Stimulated activated CD4-positive, alpha-beta T cell treated with anti-CD3 and anti-CD28 coated beads, Interleukin-4, amount 100 ng/mL, for 1 hour (primary cell): ENCODE measurements around the gene P4HB.

Experiments
- DNase-seq: peaks from one replicate; pipeline ENCODE4 v3.0.0-alpha.2; 2020

The P4HB gene

DNA sequence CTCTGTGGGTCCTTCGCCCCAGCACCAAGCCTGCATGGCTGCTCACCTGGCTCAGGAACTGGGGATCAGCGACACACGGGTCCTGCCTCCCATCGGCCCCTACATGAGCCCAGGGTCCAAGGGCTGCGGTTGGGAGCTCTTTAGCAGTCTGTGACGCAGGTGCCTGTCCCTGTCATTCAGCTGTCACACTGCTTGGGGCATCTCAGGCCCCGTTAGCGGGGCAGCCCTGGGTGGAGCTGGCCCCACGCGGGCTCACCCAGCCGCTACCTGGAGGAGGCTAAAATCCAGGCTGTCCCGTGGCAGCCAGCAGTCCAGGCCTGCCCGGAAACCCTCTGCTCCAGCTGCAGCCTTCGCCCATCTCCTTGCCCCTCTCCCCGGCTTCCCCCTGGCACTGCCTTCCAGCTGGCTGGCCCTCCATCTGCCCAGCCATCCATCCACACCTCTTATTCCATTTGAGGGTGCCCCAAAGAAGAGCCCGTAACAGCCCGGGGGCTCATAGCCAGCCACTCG, 53.1 kb downstream of the P4HB start:
- no peak for DNase-seq

DNA sequence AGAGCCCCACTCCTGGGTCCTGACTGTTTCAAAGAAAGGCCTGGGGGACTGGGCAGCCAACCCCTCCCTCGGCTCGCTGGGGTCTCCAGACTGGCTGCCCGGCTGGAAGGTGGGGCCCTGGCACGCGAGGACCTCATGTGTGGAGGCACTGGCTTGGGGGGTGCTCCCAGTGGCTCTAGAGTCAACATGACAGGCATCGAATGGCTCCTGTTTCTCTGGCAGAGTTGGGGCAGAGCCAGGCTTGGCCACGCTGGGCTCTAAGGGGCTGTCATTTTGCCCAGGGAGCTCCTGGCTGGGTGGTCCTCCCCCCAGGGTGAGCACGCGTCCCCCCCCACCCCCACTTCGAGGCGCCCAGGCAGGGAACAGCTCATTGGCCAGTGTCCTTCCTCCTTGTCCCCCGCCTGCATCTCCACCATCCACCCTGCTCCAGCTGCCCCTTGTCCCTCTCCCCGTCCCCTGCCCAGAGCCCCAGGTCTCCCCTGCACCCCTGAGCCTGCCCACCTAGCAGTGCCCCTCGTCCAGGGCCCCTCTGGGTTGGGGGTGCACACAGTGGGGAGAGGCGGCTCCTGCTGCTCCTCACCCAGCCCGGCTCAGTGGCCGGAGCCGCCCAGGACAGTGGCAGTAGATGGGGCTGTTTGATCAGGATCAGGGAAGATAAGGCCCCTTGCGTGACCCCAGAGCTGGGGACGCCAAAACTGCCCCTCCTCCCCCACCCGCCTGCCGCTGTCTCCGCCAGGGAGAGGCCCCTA, 53.7 kb downstream of the P4HB start:
- DNase-seq, result no peak

DNA sequence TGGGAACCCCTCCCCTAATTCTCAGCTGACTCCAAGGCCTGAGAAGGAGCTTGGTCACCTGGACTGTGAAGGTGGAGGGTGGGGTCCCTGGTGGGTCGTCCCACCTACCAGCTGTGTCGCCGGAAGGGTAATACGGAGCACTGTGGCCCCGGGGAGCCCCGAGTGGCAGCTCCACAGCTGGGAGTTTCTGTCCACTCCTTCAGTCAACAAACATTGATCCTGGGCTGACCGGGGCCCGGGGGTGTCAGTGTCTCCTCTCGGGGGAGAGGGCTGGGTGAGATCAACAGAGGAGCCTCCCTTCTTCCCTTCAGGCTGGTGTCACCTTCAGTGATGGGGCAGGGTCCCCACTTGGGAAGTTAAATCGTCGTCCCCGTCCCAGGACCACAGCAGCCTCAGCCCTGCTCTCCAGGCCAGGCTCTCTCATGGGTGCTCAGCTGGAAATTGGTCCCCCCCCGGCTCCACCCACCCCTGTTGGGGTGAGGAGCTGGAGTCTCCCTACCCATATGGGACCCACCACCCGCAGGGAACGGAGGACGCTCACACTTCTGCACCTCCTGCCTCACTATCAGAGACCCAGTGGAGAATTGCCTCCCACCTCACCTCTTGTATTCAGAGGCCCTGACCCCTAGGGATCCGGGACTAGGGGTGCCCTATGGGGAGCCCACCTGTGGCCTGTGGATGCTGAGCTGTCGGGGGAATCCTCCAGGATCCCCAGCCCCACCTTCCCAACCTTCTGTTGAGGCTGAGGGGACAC, 54.5 kb downstream of the P4HB start:
- no peak for DNase-seq

DNA sequence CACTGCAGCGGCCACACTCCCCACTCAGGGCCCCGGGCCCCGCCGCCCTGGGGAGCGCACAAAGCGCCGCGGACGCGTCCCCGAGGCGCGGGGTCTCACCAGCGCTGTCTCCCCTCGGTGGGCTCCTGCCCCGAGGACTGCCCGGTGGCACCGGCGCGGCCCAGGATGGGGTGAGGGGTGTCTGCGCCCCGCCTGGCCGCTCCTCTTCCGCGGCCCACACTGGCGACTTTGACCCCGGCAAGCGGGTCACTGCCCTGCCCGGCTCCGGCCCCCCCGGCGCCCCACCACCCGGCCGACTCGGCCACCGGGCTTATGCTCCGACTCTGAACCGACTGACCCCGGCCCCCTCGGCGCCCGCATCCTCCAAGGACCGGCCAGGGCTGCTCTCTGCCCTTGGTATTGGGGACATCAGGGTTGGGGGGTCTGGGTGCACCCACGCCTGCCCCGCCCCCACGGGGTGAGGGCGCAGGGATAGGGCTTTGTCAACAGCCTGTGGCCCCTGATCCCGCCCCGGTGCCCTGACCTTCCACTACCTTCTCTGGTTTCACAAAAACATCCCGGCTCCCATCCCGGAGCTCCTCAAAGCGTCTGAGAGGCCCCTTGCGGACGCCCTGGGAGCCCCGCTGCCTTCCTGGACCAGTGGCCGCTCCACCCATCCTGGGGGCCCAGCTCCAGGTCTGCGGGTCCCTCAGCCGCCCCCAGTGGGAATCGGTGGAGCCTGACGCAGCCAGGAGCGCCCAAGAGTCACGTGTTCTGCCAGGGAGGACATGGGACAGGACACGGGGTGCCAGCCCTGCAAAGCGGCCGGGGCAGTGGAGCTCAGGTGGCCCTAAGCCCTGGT, 55.6 kb downstream of the P4HB start:
- DNase-seq, result no peak

DNA sequence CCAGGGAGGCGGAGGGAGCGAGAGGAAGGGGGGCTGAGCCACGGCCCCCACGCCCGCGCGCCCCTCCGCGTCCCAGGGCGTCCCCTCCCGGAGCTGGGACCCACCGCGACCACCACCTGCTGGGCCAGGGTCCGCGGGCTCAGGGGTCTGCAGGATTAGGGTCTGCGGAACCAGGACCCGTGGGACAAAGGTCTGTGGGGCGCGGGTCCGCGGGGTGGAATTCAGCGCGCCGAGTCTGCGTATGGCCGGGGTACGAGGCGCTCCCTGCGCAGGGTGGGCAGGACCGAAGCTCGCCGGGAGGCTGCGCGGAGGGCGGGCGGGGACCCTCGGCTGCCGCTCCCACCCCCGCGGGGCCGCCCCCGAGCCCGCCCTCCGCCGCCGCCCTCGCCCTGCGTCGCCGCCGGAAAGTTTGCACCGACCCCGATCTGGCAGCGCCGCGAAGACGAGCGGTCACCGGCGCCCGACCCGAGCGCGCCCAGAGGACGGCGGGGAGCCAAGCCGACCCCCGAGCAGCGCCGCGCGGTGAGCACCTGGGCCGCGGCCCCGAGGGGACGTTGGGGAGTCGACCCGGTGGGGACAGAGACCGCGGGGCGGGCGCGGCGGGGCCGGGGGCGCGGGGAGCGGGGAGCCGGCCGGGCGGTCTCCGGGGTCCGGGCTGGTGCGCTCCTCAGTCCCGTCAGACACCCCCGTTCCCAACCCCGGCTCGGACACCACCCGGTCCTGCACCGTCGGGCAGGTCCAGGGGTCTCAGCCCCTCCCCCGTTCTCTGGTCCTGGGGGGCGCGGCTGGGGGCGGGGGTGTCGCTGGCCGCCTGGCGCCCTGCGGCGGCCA, 56.4 kb downstream of the P4HB start, which contains the start of gene GCGR:
Gene GCGR (plus strand): TSS at position 423 of the 831 bp plus-strand sequence. CDS start 4,869 bp downstream, outside the sequence.
- no peak for DNase-seq

DNA sequence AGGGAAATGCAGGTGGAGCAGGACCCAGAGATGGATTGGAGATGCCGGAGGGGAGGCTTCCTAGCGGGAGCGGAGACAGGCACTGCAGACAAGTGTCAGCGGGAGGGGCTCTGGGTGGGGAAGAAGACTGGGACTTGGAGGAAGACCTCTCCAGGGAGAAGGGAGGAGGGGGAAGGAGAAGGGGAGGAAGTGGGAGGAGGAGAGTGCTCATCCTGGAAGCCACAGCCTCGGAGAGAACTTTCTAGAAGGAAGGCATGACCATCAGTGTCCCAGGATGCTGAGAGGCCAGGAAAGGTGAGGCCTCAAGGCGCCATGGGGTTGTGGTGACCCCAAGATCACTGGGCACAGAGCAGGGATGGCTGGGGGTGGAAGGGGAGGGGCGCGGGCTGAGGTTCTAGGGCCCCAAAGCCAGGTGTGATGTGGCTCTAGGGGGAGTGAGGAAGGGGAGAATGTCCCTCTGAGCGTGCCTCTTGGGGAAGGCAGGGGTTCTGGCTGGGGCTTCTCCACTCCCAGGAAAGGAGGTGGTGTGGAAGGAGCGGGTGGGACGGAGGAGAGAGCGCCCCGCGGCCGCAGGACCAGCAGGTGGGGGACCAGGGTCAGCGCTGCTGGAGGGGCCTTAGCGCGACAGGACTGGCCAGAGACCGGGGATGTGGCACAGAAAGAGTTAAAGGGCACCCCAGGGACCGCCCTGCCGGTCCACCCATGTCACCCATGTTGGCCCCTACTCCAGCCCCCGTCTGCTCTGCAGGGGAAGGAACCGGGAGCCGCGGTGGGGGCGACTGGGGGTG, 57.3 kb downstream of the P4HB start:
- no peak for DNase-seq

DNA sequence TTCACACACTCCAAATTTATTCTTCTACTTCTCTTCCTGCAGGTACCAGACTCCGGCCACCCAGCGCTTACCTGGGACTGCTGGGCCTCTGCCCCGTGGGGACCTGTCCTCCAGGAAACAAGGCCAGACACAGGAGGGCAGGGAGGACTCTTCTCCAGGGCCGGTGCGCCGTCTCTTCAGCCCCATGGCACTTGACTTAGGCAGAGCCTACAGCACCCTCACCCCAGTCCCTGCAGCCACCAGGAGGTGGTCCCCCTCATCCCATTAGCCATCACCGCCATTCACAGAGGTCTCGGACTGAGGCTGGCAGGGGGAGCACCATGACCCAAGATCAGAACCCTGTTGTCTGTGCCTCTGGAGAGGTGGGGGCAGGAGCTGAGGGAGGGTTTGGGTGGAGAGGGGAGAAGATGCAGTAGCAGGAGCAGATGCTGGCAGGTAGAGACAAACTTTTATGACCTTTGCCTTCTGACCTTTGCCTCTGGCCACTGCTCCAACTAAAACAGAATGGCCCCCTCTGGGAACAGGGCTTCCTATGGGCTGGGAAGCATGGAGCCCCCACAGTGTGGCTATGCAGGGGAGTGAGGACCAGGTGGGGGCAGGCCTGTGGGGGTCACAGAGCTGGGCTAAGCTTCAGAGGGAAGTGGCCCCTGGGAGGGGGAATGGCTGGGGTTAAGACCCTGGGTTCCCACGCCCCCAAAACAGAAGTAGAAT, 58.1 kb downstream of the P4HB start:
- no peak for DNase-seq

DNA sequence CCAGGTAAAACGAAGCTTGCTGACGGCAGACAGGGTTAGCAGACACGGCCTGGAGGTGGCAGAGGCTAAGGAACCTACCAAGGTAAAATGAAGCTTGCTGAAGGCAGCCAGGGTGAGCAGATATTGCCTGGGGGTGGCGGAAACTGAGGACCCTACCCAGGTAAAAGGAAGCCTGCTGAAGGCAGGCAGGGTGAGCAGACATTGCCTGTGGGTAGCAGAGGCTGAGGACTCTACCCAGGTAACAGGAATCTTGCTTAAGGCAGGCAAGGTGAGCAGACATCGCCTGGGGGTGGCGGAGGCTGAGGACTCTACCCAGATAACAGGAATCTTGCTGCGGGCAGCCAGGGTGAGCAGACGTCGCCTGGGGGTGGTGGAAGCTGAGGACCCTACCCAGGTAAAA, 59.0 kb downstream of the P4HB start:
- DNase-seq, result no peak

DNA sequence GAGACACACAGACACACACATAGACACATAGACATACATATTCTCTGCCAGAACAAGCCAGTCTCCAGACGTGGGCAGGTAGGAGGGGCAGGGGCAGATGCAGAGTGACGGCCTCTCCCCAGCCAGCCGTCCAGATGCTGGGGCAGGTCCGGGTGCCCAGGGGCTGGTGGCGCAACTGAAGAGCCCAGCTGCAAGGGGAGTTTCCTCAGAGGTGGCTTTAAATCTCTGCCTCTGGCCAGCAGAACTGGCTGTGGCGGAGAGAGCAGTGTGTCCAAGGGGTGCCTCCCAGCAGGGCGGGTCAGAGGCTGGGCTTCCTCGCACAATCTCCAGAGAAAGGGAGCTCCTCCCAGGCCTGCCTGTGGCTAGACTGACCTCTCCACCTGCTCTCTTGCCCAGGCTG, 65.8 kb downstream of the P4HB start:
- no peak for DNase-seq

DNA sequence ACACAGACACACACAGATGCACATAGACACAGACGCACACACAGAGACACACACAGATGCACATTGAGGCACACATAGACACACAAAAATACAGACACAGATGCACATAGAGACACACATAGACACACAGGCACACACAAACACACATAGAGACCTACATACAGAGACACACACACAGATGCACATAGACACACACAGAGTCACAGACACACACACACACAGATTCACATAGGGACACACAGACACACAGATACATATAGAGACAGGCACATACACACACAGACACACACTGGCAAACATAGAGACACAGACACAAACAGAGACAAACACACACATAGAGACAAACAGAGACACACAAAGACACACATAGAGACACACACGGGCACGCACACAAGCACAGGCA, 66.3 kb downstream of the P4HB start:
- no peak for DNase-seq
